H1 (cell line): ENCODE results near the gene ZNF469. TPM values are rescaled to one million over a fixed set of nuclear protein-coding genes. Genes with fewer than 3 reads are reported as not detected.

Experiments
- CTCF ChIA-PET: fragments of 300-600 bp; sonication (Branson Sonifier 250); formaldehyde crosslinking; loops from one replicate; lab custom pipeline; 2021; ENCODE audit not compliant: partially characterized antibody; lab: Charles Lee
- POLR2A ChIA-PET: fragments of 300-600 bp; sonication (Branson Sonifier 250); formaldehyde crosslinking; loops from one replicate; lab custom pipeline; 2021; ENCODE audit warnings: inconsistent platforms; ENCODE audit not compliant: partially characterized antibody; lab: Charles Lee
- DNase-seq, 2 experiments: peaks; one replicate each; pipeline versions ENCODE4 v3.0.0 to v3.0.0-alpha.2; 2010 to 2022; ENCODE audit warnings: low spot score in 2 of 2, low read depth in 1 of 2, mixed read lengths in 1 of 2
- FAIRE-seq: peaks from 2 replicates; lab custom pipeline; 2011; peaks lifted over from hg19 to GRCh38; lab: Jason Lieb, UNC
- H2AFZ ChIP-seq: 2 replicates; pipeline ENCODE4 v1.8.1; 2012; ENCODE audit warnings: low read length, inconsistent platforms
- H2AK5ac ChIP-seq: 2 replicates; pipeline ENCODE4 v1.6.1; 2013; ENCODE audit warnings: low read depth, low read length
- H2BK120ac ChIP-seq: replicated peaks from 2 replicates; pipeline ENCODE3; 2013; ENCODE audit warnings: low read depth, low read length, inconsistent platforms
- H2BK12ac ChIP-seq: 2 replicates; pipeline ENCODE4 v1.6.1; 2013; ENCODE audit warnings: low read depth, low read length
- H2BK15ac ChIP-seq: 2 replicates; pipeline ENCODE4 v1.6.1; 2013; ENCODE audit warnings: low read length
- H2BK20ac ChIP-seq: 2 replicates; pipeline ENCODE4 v1.6.1; 2013; ENCODE audit warnings: low read length
- H2BK5ac ChIP-seq: 2 replicates; pipeline ENCODE4 v1.6.1; 2013; ENCODE audit warnings: low read depth, low read length
- H3K14ac ChIP-seq: 2 replicates; pipeline ENCODE4 v1.6.1; 2013; ENCODE audit warnings: inconsistent platforms; ENCODE audit not compliant: insufficient read length
- H3K18ac ChIP-seq: 2 replicates; pipeline ENCODE4 v1.6.1; 2013; ENCODE audit warnings: low read length; ENCODE audit errors: extremely low read depth
- H3K23ac ChIP-seq: 2 replicates; pipeline ENCODE4 v1.6.1; 2013; ENCODE audit warnings: inconsistent platforms; ENCODE audit not compliant: insufficient read length
- H3K23me2 ChIP-seq: 2 replicates; pipeline ENCODE4 v1.6.1; 2013; ENCODE audit warnings: low read depth, low read length
- H3K27ac ChIP-seq: 2 replicates; pipeline ENCODE4 v1.6.1; 2011; ENCODE audit warnings: low read depth, low read length, inconsistent platforms
- H3K27me3 ChIP-seq, 4 experiments: replicated peaks in 1 of 4; 1 replicate in 1 of 4; 2 replicates in 3 of 4; pipeline versions ENCODE4 v1.6.1 to v1.8.1; 2011 to 2013; ENCODE audit warnings: low read length in 3 of 4, mild to moderate bottlenecking in 3 of 4, inconsistent platforms in 2 of 4, mixed read lengths in 2 of 4, moderate library complexity in 1 of 4; ENCODE audit not compliant: control insufficient read depth in 3 of 4, insufficient read depth in 3 of 4; ENCODE audit errors: extremely low read depth in 1 of 4
- H3K36me3 ChIP-seq, 4 experiments: 2 replicates each; pipeline versions ENCODE4 v1.6.1 to v1.8.1; 2011 to 2013; ENCODE audit warnings: mild to moderate bottlenecking in 4 of 4, low read length in 3 of 4, moderate library complexity in 2 of 4, control low read depth in 1 of 4, inconsistent platforms in 1 of 4; ENCODE audit not compliant: insufficient read depth in 4 of 4, control insufficient read depth in 2 of 4
- H3K4ac ChIP-seq: replicated peaks from 2 replicates; pipeline ENCODE3; 2013; ENCODE audit warnings: low read length, low read depth, mixed read lengths, inconsistent platforms; ENCODE audit not compliant: insufficient read length
- H3K4me1 ChIP-seq, 4 experiments: replicated peaks in 1 of 4; 1 replicate in 1 of 4; 2 replicates in 3 of 4; pipeline versions ENCODE4 v1.6.1 to v1.8.1; 2011 to 2013; ENCODE audit warnings: low read length in 3 of 4, inconsistent platforms in 2 of 4, mixed read lengths in 1 of 4; ENCODE audit not compliant: insufficient read depth in 4 of 4, control insufficient read depth in 3 of 4
- H3K4me2 ChIP-seq, 2 experiments: 2 replicates each; pipeline versions ENCODE4 v1.6.1 to v1.8.1; 2011 to 2013; ENCODE audit warnings: low read depth in 2 of 2, low read length in 2 of 2, control low read depth in 1 of 2, inconsistent platforms in 1 of 2, mild to moderate bottlenecking in 1 of 2; ENCODE audit not compliant: insufficient read depth in 1 of 2
- H3K4me3 ChIP-seq, 4 experiments: fragments of 200-600, 300-600 bp in 1 of 4; sonication (generic), shearing (Covaris generic), sonication (Bioruptor Twin) in 1 of 4; 2 replicates each; pipeline versions ENCODE4 v1.5.1 to v1.8.1; 2011 to 2016; ENCODE audit warnings: low read length in 4 of 4, low read depth in 3 of 4, control low read depth in 2 of 4, inconsistent platforms in 2 of 4, mild to moderate bottlenecking in 2 of 4, mixed read lengths in 1 of 4, moderate library complexity in 1 of 4; ENCODE audit not compliant: insufficient read depth in 2 of 4; ENCODE audit errors: extremely low read depth in 1 of 4
- H3K56ac ChIP-seq: replicated peaks from 2 replicates; pipeline ENCODE3; 2013; ENCODE audit warnings: low read depth, mild to moderate bottlenecking, mixed read lengths, low read length, inconsistent platforms; ENCODE audit not compliant: insufficient read length
- H3K79me1 ChIP-seq: 2 replicates; pipeline ENCODE4 v1.6.1; 2013; ENCODE audit warnings: low read depth, low read length, control low read depth
- H3K79me2 ChIP-seq, 2 experiments: 2 replicates each; pipeline versions ENCODE4 v1.6.1 to v1.8.1; 2012 to 2013; ENCODE audit warnings: low read length in 2 of 2, mild to moderate bottlenecking in 2 of 2, inconsistent platforms in 1 of 2; ENCODE audit not compliant: insufficient read depth in 2 of 2, control insufficient read depth in 1 of 2
- H3K9ac ChIP-seq, 4 experiments: replicated peaks in 1 of 4; 1 replicate in 1 of 4; 2 replicates in 3 of 4; pipeline versions ENCODE4 v1.6.1 to v1.8.1; 2011 to 2013; ENCODE audit warnings: low read depth in 3 of 4, low read length in 3 of 4, control low read depth in 2 of 4, mild to moderate bottlenecking in 2 of 4, moderate library complexity in 2 of 4, inconsistent platforms in 1 of 4; ENCODE audit errors: extremely low read depth in 1 of 4
- H3K9me3 ChIP-seq, 2 experiments: 2 replicates each; pipeline versions ENCODE4 v1.6.1 to v1.8.1; 2012 to 2013; ENCODE audit warnings: mild to moderate bottlenecking in 2 of 2, moderate library complexity in 2 of 2, control low read depth in 1 of 2, inconsistent platforms in 1 of 2, low read depth in 1 of 2, low read length in 1 of 2, mixed read lengths in 1 of 2; ENCODE audit not compliant: insufficient read depth in 2 of 2
- H4K20me1 ChIP-seq, 2 experiments: replicated peaks in 1 of 2; 2 replicates each; pipeline versions ENCODE3 to v1.8.1; 2011 to 2013; ENCODE audit warnings: inconsistent platforms in 2 of 2, low read length in 2 of 2, mild to moderate bottlenecking in 1 of 2; ENCODE audit not compliant: insufficient read depth in 2 of 2, control insufficient read depth in 1 of 2
- H4K5ac ChIP-seq: 2 replicates; pipeline ENCODE4 v1.6.1; 2013; ENCODE audit warnings: low read length, low read depth, mixed read lengths, inconsistent platforms; ENCODE audit not compliant: insufficient read length
- H4K8ac ChIP-seq: 2 replicates; pipeline ENCODE4 v1.8.0; 2013; ENCODE audit warnings: mild to moderate bottlenecking, moderate library complexity, low read length, inconsistent platforms; ENCODE audit not compliant: insufficient read depth; ENCODE audit errors: extremely low read depth
- H4K91ac ChIP-seq: replicated peaks from 2 replicates; pipeline ENCODE3; 2013; ENCODE audit warnings: low read length, mixed read lengths, inconsistent platforms; ENCODE audit not compliant: insufficient read length
- ATF2 ChIP-seq: IDR thresholded peaks from 2 replicates; pipeline ENCODE4 v1.6.1; 2012; ENCODE audit warnings: low read length, inconsistent platforms
- ATF3 ChIP-seq: IDR thresholded peaks from 2 replicates; pipeline ENCODE4 v1.6.1; 2011; ENCODE audit warnings: low read depth, mild to moderate bottlenecking, low read length; ENCODE audit not compliant: insufficient read depth
- GABPA ChIP-seq: IDR thresholded peaks from 2 replicates; pipeline ENCODE4 v1.6.1; 2011; ENCODE audit warnings: mild to moderate bottlenecking, low read length, moderate library complexity, borderline replicate concordance; ENCODE audit not compliant: insufficient read depth
- KDM1A ChIP-seq: fragments of 200-600, 300-600 bp; sonication (generic); IDR thresholded peaks from 2 replicates; pipeline ENCODE4 v1.7.1; 2016; ENCODE audit warnings: mild to moderate bottlenecking, low read length, borderline replicate concordance
- KDM5A ChIP-seq: fragments of 200-600 bp; IDR thresholded peaks from 2 replicates; pipeline ENCODE4 v1.7.1; 2012; ENCODE audit warnings: mild to moderate bottlenecking, low read length, inconsistent platforms, mixed read lengths
- NRF1 ChIP-seq: IDR thresholded peaks from 2 replicates; pipeline ENCODE4 v1.6.1; 2011; ENCODE audit warnings: mild to moderate bottlenecking, low read depth, low read length, improper control_type of control experiment
- RAD21 ChIP-seq, 2 experiments: IDR thresholded peaks in 1 of 2; conservative IDR thresholded peaks in 1 of 2; 2 replicates each; pipeline ENCODE4 v1.6.1; 2011; ENCODE audit warnings: low read depth in 2 of 2, low read length in 2 of 2, improper control_type of control experiment in 1 of 2, inconsistent platforms in 1 of 2, mild to moderate bottlenecking in 1 of 2, moderate library complexity in 1 of 2
- SUZ12 ChIP-seq: fragments of 200-600 bp; sonication (generic); IDR thresholded peaks from 2 replicates; pipeline ENCODE4 v1.6.1; 2012; ENCODE audit warnings: mild to moderate bottlenecking, inconsistent platforms, low read length, moderate library complexity, mixed read lengths
- TAF1 ChIP-seq: IDR thresholded peaks from 2 replicates; pipeline ENCODE4 v1.6.1; 2011; ENCODE audit warnings: mild to moderate bottlenecking, low read depth, low read length
- TBP ChIP-seq: IDR thresholded peaks from 2 replicates; pipeline ENCODE4 v1.6.1; 2011; ENCODE audit warnings: low read depth, low read length, improper control_type of control experiment
- YY1 ChIP-seq: IDR thresholded peaks from 2 replicates; pipeline ENCODE4 v1.6.1; 2011; ENCODE audit warnings: low read depth, mild to moderate bottlenecking, low read length
- WGBS, 2 experiments: shearing (Covaris generic) in 1 of 2; methylation state at CpG; one replicate each; pipeline versions ENCODE4 v1.1.6 to v1.1.7; 2013 to 2015; ENCODE audit warnings: low lambda C conversion rate in 2 of 2, mixed read lengths in 2 of 2, inconsistent platforms in 1 of 2, low coverage in 1 of 2, missing lambda C conversion rate in 1 of 2; ENCODE audit not compliant: insufficient replicate concordance in 2 of 2, insufficient coverage in 1 of 2, insufficient read length in 1 of 2; ENCODE audit errors: extremely low coverage in 1 of 2, missing lambda C conversion rate in 1 of 2; 5-methylcytosine and 5-hydroxymethylcytosine counted together
- polyA plus RNA-seq, 7 experiments: library from polyadenylated mRNA; depleted of rRNA in 3 of 7; stranded (reverse) in 5 of 7; unstranded in 2 of 7; fragments of >200 nt in 5 of 7; fragments of 200-250 nt in 2 of 7; gene quantifications; 1 replicate in 5 of 7; 2 replicates in 1 of 7; 4 replicates in 1 of 7; pipeline versions ENCODE4 v1.2.1 to v1.2.3, GENCODE V29; 2011 to 2013; ENCODE audit warnings: missing spikeins in 2 of 7, mixed read lengths in 2 of 7
- total RNA-seq: library from RNA; stranded (reverse); fragmentation: NEBNext Ultra II Directional; extraction: Animal tissue kit (Norgen Biotek cat#: 25700); gene quantifications from 2 replicates; pipeline ENCODE4 v1.2.1, GENCODE V29; 2021

Gene ZNF469
- total and polyA plus RNA-seq, 2 of the 8 experiments (the other 6 are each of a cell fraction or from before 2014, with no cell fraction given), result 0.30 to 1.8 TPM

GRCh38 chr16:88365244-88365865 is 17.4 kb upstream of the ZNF469 start:
- Histone ChIP-seq H4K20me1 (peaks cover 0 to 4% of the 10 kb centered on the region in 2 experiments), H3K4me2 (no peak overlapping the region), H3K9ac (no peak overlapping the region), H4K8ac (no peak overlapping the region), H3K27me3 (no peaks in the 10 kb centered on the region), H3K14ac (no peak overlapping the region), H2BK120ac (no peak overlapping the region), H2AK5ac (no peak overlapping the region), H3K4ac (no peak overlapping the region), H2BK20ac (no peak overlapping the region), H3K36me3 (no peaks in the 10 kb centered on the region), H3K79me2 (no peaks in the 10 kb centered on the region), H3K56ac (peak overlapping the region; percentile 25), H3K4me3 (no peak overlapping the region), H4K5ac (no peak overlapping the region), H2AFZ (no peak overlapping the region), H2BK5ac (no peak overlapping the region), H3K4me1 (0 out of 7 replicates have a peak, but pooled peaks cover 0 to 2% (median 0%) of the 10 kb centered on the region in 4 experiments), H3K9me3 (peaks cover 4 to 13% of the 10 kb centered on the region in 2 experiments; a peak in 3 of 4 replicates), H4K91ac (no peak overlapping the region), H3K18ac (no peak overlapping the region), H2BK12ac (no peak overlapping the region), H2BK15ac (no peak overlapping the region), H3K23me2 (peaks cover 11% of the 10 kb centered on the region; the same call in 1 of the 2 replicates), H3K27ac (no peak overlapping the region), H3K23ac (no peak overlapping the region), H3K79me1 (no peaks in the 10 kb centered on the region)
- WGBS, 2 experiments, result 90% methylated on average over 6 of the region's 6 CpGs; no CpG with 5 or more reads in 1 of the 2 experiments
- FAIRE-seq (no peak), DNase-seq (no peak)
- ChIA-PET CTCF (no interaction called here), POLR2A (no interaction called here)
- no peak for TF ChIP-seq KDM1A
- no peak for TF ChIP-seq ATF3
- no peak for TF ChIP-seq TAF1
- TF ChIP-seq KDM5A, result no peak
- TF ChIP-seq ATF2, result no peak
- TF ChIP-seq YY1, result no peak
- TF ChIP-seq RAD21 (IDR thresholded peaks at IDR 0.05 in 1 of 2, conservative IDR thresholded peaks at IDR 0.05 in 1 of 2; ENCODE audit: low read depth in 2 of 2, low read length in 2 of 2), result peak; percentile 16 to 33; a peak in 2 of 4 replicates
- TF ChIP-seq GABPA, result no peak
- TF ChIP-seq TBP, result no peak
- TF ChIP-seq SUZ12, result no peak
- TF ChIP-seq NRF1, result no peak
